B cell (primary cell): ENCODE measurements around the gene BRME1. TPM values are rescaled to one million over a fixed set of nuclear protein-coding genes. Genes with fewer than 3 reads are reported as not detected.

Experiments
- ATAC-seq: fragments of 200-7000 bp; cut with Tn5 transposase; one replicate; pipeline ENCODE4 v1.10.0; 2021; ENCODE audit warnings: low read depth, mild to moderate bottlenecking, moderate number of reproducible peaks, moderate library complexity
- CTCF ChIA-PET: fragments of 350-600 bp; sonication (Branson Sonifier 250); formaldehyde crosslinking; loops from one replicate; lab custom pipeline; 2021; ENCODE audit warnings: antibody characterized with exemption, inconsistent platforms; lab: Charles Lee
- POLR2A ChIA-PET: fragments of 350-600 bp; sonication (Branson Sonifier 250); formaldehyde crosslinking; loops from one replicate; lab custom pipeline; 2021; ENCODE audit warnings: antibody characterized with exemption; lab: Charles Lee
- DNase-seq: peaks from one replicate; pipeline ENCODE4 v3.0.0; 2013
- H2AFZ ChIP-seq: 2 replicates; pipeline ENCODE4 v1.6.1; 2012; ENCODE audit warnings: mild to moderate bottlenecking, low read depth, low read length; ENCODE audit not compliant: insufficient read depth, poor library complexity, severe bottlenecking
- H3K27ac ChIP-seq, 2 donors: 1 replicate in 1 of 2; 2 replicates in 1 of 2; pipeline ENCODE4 v1.5.1; 2012 to 2013; ENCODE audit warnings: low read length in 2 of 2, mild to moderate bottlenecking in 2 of 2, moderate library complexity in 1 of 2
- H3K27me3 ChIP-seq, 4 experiments: fragments of 200-600 bp in 1 of 4; sonication (generic) in 1 of 4; replicated peaks in 1 of 4; 1 replicate in 2 of 4; 2 replicates in 2 of 4; pipeline versions ENCODE4 v1.6.1 to v1.7.0; 2013 to 2016; ENCODE audit warnings: low read length in 3 of 4, mild to moderate bottlenecking in 2 of 4, mixed read lengths in 1 of 4, moderate library complexity in 1 of 4; ENCODE audit not compliant: insufficient read depth in 4 of 4, control insufficient read depth in 3 of 4; ENCODE audit errors: control extremely low read depth in 1 of 4
- H3K36me3 ChIP-seq, 2 experiments: replicated peaks in 1 of 2; 1 replicate in 1 of 2; 2 replicates in 1 of 2; pipeline versions ENCODE4 v1.6.1 to v1.7.1; 2013; ENCODE audit warnings: low read length in 1 of 2; ENCODE audit not compliant: insufficient read depth in 2 of 2, control insufficient read depth in 1 of 2; ENCODE audit errors: control extremely low read depth in 1 of 2, extremely low read depth in 1 of 2
- H3K4me1 ChIP-seq, 2 donors: fragments of 200-600 bp in 1 of 2; sonication (generic) in 1 of 2; 1 replicate in 1 of 2; 2 replicates in 1 of 2; pipeline versions ENCODE4 v1.5.1 to v1.6.1; 2013 to 2017; ENCODE audit warnings: low read length in 2 of 2; ENCODE audit not compliant: control insufficient read depth in 2 of 2, insufficient read depth in 2 of 2
- H3K4me2 ChIP-seq: replicated peaks from 2 replicates; pipeline ENCODE3; 2012; ENCODE audit warnings: mild to moderate bottlenecking, low read depth, low read length; ENCODE audit not compliant: poor library complexity, severe bottlenecking
- H3K4me3 ChIP-seq, 5 experiments: fragments of 200-600 bp in 1 of 5; sonication (generic) in 1 of 5; 1 replicate in 3 of 5; 2 replicates in 2 of 5; pipeline versions ENCODE4 v1.5.1 to v1.7.0; 2011 to 2016; ENCODE audit warnings: low read length in 4 of 5, mild to moderate bottlenecking in 4 of 5, low read depth in 2 of 5, control low read depth in 1 of 5, moderate library complexity in 1 of 5; ENCODE audit not compliant: insufficient read depth in 1 of 5; ENCODE audit errors: control extremely low read depth in 1 of 5, extremely low read depth in 1 of 5
- H3K79me2 ChIP-seq: fragments of 200-600 bp; sonication (generic); one replicate; pipeline ENCODE4 v1.6.0; 2016; ENCODE audit warnings: low read length; ENCODE audit not compliant: control insufficient read depth, insufficient read depth
- H3K9ac ChIP-seq: fragments of 200-600 bp; sonication (generic); 2 replicates; pipeline ENCODE4 v1.6.1; 2017; ENCODE audit warnings: mild to moderate bottlenecking, low read length, moderate library complexity
- H3K9me3 ChIP-seq, 3 donors: one replicate each; pipeline versions ENCODE4 v1.6.1 to v1.7.1; 2013; ENCODE audit warnings: low read length in 2 of 3; ENCODE audit not compliant: control insufficient read depth in 2 of 3, insufficient read depth in 1 of 3; ENCODE audit errors: control extremely low read depth in 1 of 3
- H4K20me1 ChIP-seq: 2 replicates; pipeline ENCODE4 v1.6.0; 2012; ENCODE audit warnings: mild to moderate bottlenecking, low read length; ENCODE audit not compliant: insufficient read depth, control insufficient read depth, poor library complexity, severe bottlenecking
- H3K27ac Mint-ChIP-seq: one replicate; pipeline ENCODE4 v1.8.0; 2021; ENCODE audit warnings: mixed read lengths
- H3K27me3 Mint-ChIP-seq: one replicate; pipeline ENCODE4 v1.8.0; 2021; ENCODE audit warnings: mixed read lengths
- H3K4me1 Mint-ChIP-seq: one replicate; pipeline ENCODE4 v1.8.0; 2021; ENCODE audit warnings: mixed read lengths
- H3K4me3 Mint-ChIP-seq: one replicate; pipeline ENCODE4 v1.8.0; 2021; ENCODE audit warnings: mixed read lengths
- H3K9me3 Mint-ChIP-seq: one replicate; pipeline ENCODE4 v1.8.0; 2022; ENCODE audit warnings: mixed read lengths; ENCODE audit not compliant: insufficient read depth
- CTCF ChIP-seq: fragments of 200-600 bp; IDR thresholded peaks from one replicate; pipeline ENCODE4 v1.8.0; 2022; ENCODE audit warnings: antibody characterized with exemption, mild to moderate bottlenecking
- EZH2 ChIP-seq: IDR thresholded peaks from 2 replicates; pipeline ENCODE4 v1.6.1; 2012; ENCODE audit warnings: borderline replicate concordance, low read depth, mild to moderate bottlenecking, moderate library complexity, low read length; ENCODE audit not compliant: insufficient read depth, poor library complexity, severe bottlenecking
- WGBS: methylation state at CpG from one replicate; pipeline ENCODE4 v1.1.5; 2013; ENCODE audit warnings: missing lambda C conversion rate; ENCODE audit not compliant: insufficient coverage; 5-methylcytosine and 5-hydroxymethylcytosine counted together
- intact Hi-C: fragments of 100-400 bp; cut with micrococcal nuclease; formaldehyde crosslinking; loops from one replicate; pipeline ENCODE4 v1.10.0; 2022
- polyA plus RNA-seq: library from polyadenylated mRNA; depleted of rRNA; stranded (reverse); fragments of >200 nt; gene quantifications from 2 replicates; pipeline ENCODE4 v1.2.3, GENCODE V29; 2012
- total RNA-seq, 2 donors: library from RNA; stranded (reverse); fragments of 120-200 nt in 1 of 2; gene quantifications; 1 replicate in 1 of 2; 2 replicates in 1 of 2; pipeline versions ENCODE4 v1.2.3 to v1.2.4, GENCODE V29; 2013 to 2022

BRME1 gene
- total and polyA plus RNA-seq, 2 donors (not counting 1 experiment from before 2014, with no cell fraction given) = 1.8 to 2.4 TPM

- intact Hi-C loops = no loop called here
- Histone ChIP-seq H3K4me1 (peaks cover 32 to 39% of the 10 kb centered on the region in 2 donors), H2AFZ (no peak overlapping the region)
Observed at GRCh38 chr19:13877303-13877702, 28.6 kb downstream of the BRME1 start.

More at GRCh38 chr19:13877303-13877702, 28.6 kb downstream of the BRME1 start:
- no peak for TF ChIP-seq CTCF
- no peak for TF ChIP-seq EZH2
- H3K79me2 ChIP-seq = no peaks in the 10 kb centered on the region
- ChIA-PET CTCF (interaction anchor here (1.1 to 9.3 kb wide), 6 partner anchors 15 to 471 kb away, joined by 3 to 92 read pairs (median 4); partner anchors contain the start of genes ASF1B and MISP3), POLR2A (no interaction called here)
- H3K9me3 ChIP-seq = peaks cover 0 to 4% (median 0%) of the 10 kb centered on the region in 3 donors
- H3K36me3 ChIP-seq = no peaks in the 10 kb centered on the region
- H3K4me2 ChIP-seq = no peak overlapping the region
- Mint-ChIP-seq H3K9me3 (no peaks in the 10 kb centered on the region), H3K4me3 (no peak overlapping the region), H3K4me1 (peaks cover 31% of the 10 kb centered on the region), H3K27me3 (peaks cover 10% of the 10 kb centered on the region), H3K27ac (no peak overlapping the region)
- H3K9ac ChIP-seq = no peak overlapping the region
- H3K27ac ChIP-seq = no peak overlapping the region
- no peaks in the 10 kb centered on the region for H4K20me1 ChIP-seq
- WGBS = 95% methylated on average over 27 of the region's 27 CpGs
- ATAC-seq (no peak), DNase-seq (peak; percentile 25)
- H3K27me3 ChIP-seq = peaks cover 0 to 24% (median 2%) of the 10 kb centered on the region in 4 experiments
- no peak overlapping the region for H3K4me3 ChIP-seq
